Mesendoderm (in vitro differentiated cells): ENCODE data around the gene SLC23A2.

Experiments used
- DNase-seq: peaks from one replicate; pipeline ENCODE4 v3.0.0; 2013
- H2AK5ac ChIP-seq: 2 replicates; pipeline ENCODE4 v1.6.1; 2013; ENCODE audit warnings: low read length, inconsistent platforms
- H2BK120ac ChIP-seq: 2 replicates; pipeline ENCODE4 v1.6.1; 2013; ENCODE audit warnings: low read depth, mild to moderate bottlenecking, low read length, moderate library complexity, mixed read lengths
- H2BK15ac ChIP-seq: replicated peaks from 2 replicates; pipeline ENCODE4 v1.6.1; 2013; ENCODE audit warnings: low read depth, mild to moderate bottlenecking, moderate library complexity
- H2BK5ac ChIP-seq: 2 replicates; pipeline ENCODE4 v1.6.1; 2013; ENCODE audit warnings: low read length, inconsistent platforms
- H3K18ac ChIP-seq: 2 replicates; pipeline ENCODE4 v1.6.1; 2013; ENCODE audit warnings: mild to moderate bottlenecking, low read length, mixed read lengths
- H3K23ac ChIP-seq: one replicate; pipeline ENCODE4 v1.6.1; 2013; ENCODE audit warnings: low read length
- H3K27ac ChIP-seq: 2 replicates; pipeline ENCODE4 v1.5.1; 2013; ENCODE audit warnings: low read depth, mild to moderate bottlenecking, inconsistent platforms, low read length, moderate library complexity
- H3K27me3 ChIP-seq: 2 replicates; pipeline ENCODE4 v1.6.1; 2013; ENCODE audit warnings: low read length, control low read depth, mild to moderate bottlenecking, inconsistent platforms; ENCODE audit not compliant: insufficient read depth, poor library complexity
- H3K36me3 ChIP-seq: 2 replicates; pipeline ENCODE4 v1.6.1; 2013; ENCODE audit warnings: low read length, inconsistent platforms; ENCODE audit not compliant: control insufficient read depth, insufficient read depth
- H3K4ac ChIP-seq: one replicate; pipeline ENCODE4 v1.6.1; 2013; ENCODE audit warnings: low read depth, mild to moderate bottlenecking, low read length, moderate library complexity
- H3K4me1 ChIP-seq: 2 replicates; pipeline ENCODE4 v1.6.1; 2013; ENCODE audit warnings: low read depth, low read length, inconsistent platforms; ENCODE audit not compliant: control insufficient read depth
- H3K4me2 ChIP-seq: 2 replicates; pipeline ENCODE4 v1.6.1; 2013; ENCODE audit warnings: low read length
- H3K4me3 ChIP-seq: 2 replicates; pipeline ENCODE4 v1.5.1; 2013; ENCODE audit warnings: mild to moderate bottlenecking, low read length
- H3K56ac ChIP-seq: one replicate; pipeline ENCODE4 v1.6.1; 2013; ENCODE audit warnings: low read length
- H3K79me1 ChIP-seq: 2 replicates; pipeline ENCODE4 v1.6.1; 2013; ENCODE audit warnings: low read length, inconsistent platforms
- H3K79me2 ChIP-seq: 2 replicates; pipeline ENCODE4 v1.6.1; 2013; ENCODE audit warnings: mild to moderate bottlenecking, low read length; ENCODE audit not compliant: control insufficient read depth, insufficient read depth
- H3K9ac ChIP-seq: 2 replicates; pipeline ENCODE4 v1.6.1; 2013; ENCODE audit warnings: low read length, inconsistent platforms
- H4K5ac ChIP-seq: one replicate; pipeline ENCODE4 v1.6.1; 2013; ENCODE audit warnings: low read length
- H4K8ac ChIP-seq: one replicate; pipeline ENCODE4 v1.6.1; 2013; ENCODE audit warnings: low read depth, mild to moderate bottlenecking, control low read depth, low read length, moderate library complexity
- WGBS: extraction: QIAGEN DNeasy Blood & Tissue Kit; methylation state at CpG from one replicate; pipeline ENCODE4 v1.1.7; 2013; ENCODE audit warnings: low lambda C conversion rate, missing lambda C conversion rate; ENCODE audit not compliant: insufficient coverage; ENCODE audit errors: extremely low coverage; 5-methylcytosine and 5-hydroxymethylcytosine counted together

Gene SLC23A2

DNA sequence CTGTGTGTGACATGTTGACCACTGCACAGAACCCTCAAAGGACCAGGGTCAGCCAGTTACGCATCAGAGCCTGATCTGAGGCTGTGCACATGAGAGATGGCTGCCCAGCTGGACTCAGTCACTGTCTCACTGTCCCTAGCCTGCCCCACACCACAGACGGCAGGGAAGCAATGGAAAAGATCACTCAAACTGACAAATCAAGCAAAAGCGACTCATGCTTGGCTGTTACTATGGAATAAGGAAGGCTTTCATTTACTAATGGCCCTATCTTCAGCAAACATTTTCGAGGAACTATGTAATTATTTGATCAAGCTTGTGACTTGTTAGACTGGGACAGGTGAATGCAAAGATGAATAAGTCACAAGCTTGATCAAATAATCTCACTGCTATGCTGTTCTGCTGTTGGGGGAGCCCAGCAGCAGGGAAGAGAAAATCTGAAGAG lies 137.0 kb downstream of the SLC23A2 start:
- Histone ChIP-seq H3K27ac (no peak overlapping the region), H3K27me3 (no peaks in the 10 kb centered on the region), H4K5ac (no peak overlapping the region), H4K8ac (no peak overlapping the region), H2AK5ac (no peak overlapping the region), H3K4me2 (no peak overlapping the region), H3K4ac (no peak overlapping the region), H2BK5ac (no peak overlapping the region), H3K18ac (no peak overlapping the region), H3K36me3 (no peaks in the 10 kb centered on the region), H3K23ac (no peak overlapping the region), H3K56ac (no peak overlapping the region), H3K4me3 (no peak overlapping the region), H3K79me2 (no peaks in the 10 kb centered on the region), H2BK120ac (no peak overlapping the region), H3K79me1 (no peaks in the 10 kb centered on the region), H3K4me1 (no peaks in the 10 kb centered on the region), H3K9ac (no peak overlapping the region), H2BK15ac (no peak overlapping the region)
- DNase-seq, result no peak
- no CpG with 5 or more reads among the region's 4 CpGs for WGBS

DNA sequence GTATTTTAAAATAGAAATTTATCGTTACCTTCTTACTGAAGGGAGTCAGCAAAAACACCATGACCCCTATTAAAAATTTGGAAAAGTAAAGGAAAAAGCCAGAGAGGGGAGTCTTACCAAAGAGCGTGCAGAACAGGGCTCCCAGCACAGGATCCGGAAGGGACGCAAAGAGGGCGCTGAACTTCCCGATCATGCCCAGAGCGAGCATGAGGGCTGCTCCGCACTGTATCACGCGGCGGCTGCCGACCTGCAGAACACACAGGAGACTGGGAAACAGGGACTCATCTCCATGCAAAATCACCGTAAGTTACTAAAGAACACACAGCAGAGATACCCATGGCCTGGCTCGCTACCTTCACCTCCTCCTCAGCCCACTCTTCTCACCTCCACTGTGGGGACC lies 138.6 kb downstream of the SLC23A2 start:
- DNase-seq, result no peak
- H3K23ac ChIP-seq, result no peak overlapping the region

GRCh38 chr20:4861961-4862360 lies 139.3 kb downstream of the SLC23A2 start:
- no peaks in the 10 kb centered on the region for H3K79me2 ChIP-seq
- H3K18ac ChIP-seq, result no peak overlapping the region
- no peaks in the 10 kb centered on the region for H3K27me3 ChIP-seq
- no peak overlapping the region for H3K27ac ChIP-seq
- no CpG with 5 or more reads among the region's 11 CpGs for WGBS
- no peak overlapping the region for H4K8ac ChIP-seq
- H3K4me3 ChIP-seq, result no peak overlapping the region
- H3K4me2 ChIP-seq, result no peak overlapping the region
- DNase-seq, result no peak
- no peaks in the 10 kb centered on the region for H3K4me1 ChIP-seq
- H2BK120ac ChIP-seq, result no peak overlapping the region
- H3K4ac ChIP-seq, result no peak overlapping the region
- H2BK5ac ChIP-seq, result no peak overlapping the region
- no peak overlapping the region for H2AK5ac ChIP-seq
- no peaks in the 10 kb centered on the region for H3K36me3 ChIP-seq
- no peaks in the 10 kb centered on the region for H3K79me1 ChIP-seq
- H2BK15ac ChIP-seq, result no peak overlapping the region
- H3K56ac ChIP-seq, result no peak overlapping the region
- no peak overlapping the region for H3K23ac ChIP-seq
- no peak overlapping the region for H4K5ac ChIP-seq
- no peak overlapping the region for H3K9ac ChIP-seq

More for the DNA sequence above, 138.6 kb downstream of the SLC23A2 start:
- no peaks in the 10 kb centered on the region for H3K79me2 ChIP-seq
- no peak overlapping the region for H4K8ac ChIP-seq
- no peaks in the 10 kb centered on the region for H3K4me1 ChIP-seq
- H3K56ac ChIP-seq, result no peak overlapping the region
- no peak overlapping the region for H3K9ac ChIP-seq
- no peaks in the 10 kb centered on the region for H3K79me1 ChIP-seq
- H2AK5ac ChIP-seq, result no peak overlapping the region
- H3K4me2 ChIP-seq, result no peak overlapping the region
- no CpG with 5 or more reads among the region's 14 CpGs for WGBS
- H3K36me3 ChIP-seq, result no peaks in the 10 kb centered on the region
- H3K27ac ChIP-seq, result no peak overlapping the region
- H2BK5ac ChIP-seq, result no peak overlapping the region
- no peak overlapping the region for H3K4me3 ChIP-seq
- no peak overlapping the region for H3K4ac ChIP-seq
- H3K27me3 ChIP-seq, result no peaks in the 10 kb centered on the region
- H4K5ac ChIP-seq, result no peak overlapping the region
- H2BK15ac ChIP-seq, result no peak overlapping the region
- no peak overlapping the region for H3K18ac ChIP-seq
- no peak overlapping the region for H2BK120ac ChIP-seq

- no peaks in the 10 kb centered on the region for H3K79me2 ChIP-seq
- H2BK120ac ChIP-seq, result no peak overlapping the region
- H3K4me2 ChIP-seq, result no peak overlapping the region
- no peak overlapping the region for H3K27ac ChIP-seq
- no peak overlapping the region for H3K23ac ChIP-seq
- H2BK15ac ChIP-seq, result no peak overlapping the region
- no peak overlapping the region for H4K8ac ChIP-seq
- no peak overlapping the region for H3K4ac ChIP-seq
- H3K79me1 ChIP-seq, result no peaks in the 10 kb centered on the region
- no peak overlapping the region for H3K18ac ChIP-seq
- H3K56ac ChIP-seq, result no peak overlapping the region
- H2BK5ac ChIP-seq, result no peak overlapping the region
- H3K4me3 ChIP-seq, result no peak overlapping the region
- H2AK5ac ChIP-seq, result no peak overlapping the region
- DNase-seq, result no peak
- H3K4me1 ChIP-seq, result no peaks in the 10 kb centered on the region
- H3K27me3 ChIP-seq, result no peaks in the 10 kb centered on the region
- H3K9ac ChIP-seq, result no peak overlapping the region
- no CpG with 5 or more reads among the region's 3 CpGs for WGBS
- no peaks in the 10 kb centered on the region for H3K36me3 ChIP-seq
- H4K5ac ChIP-seq, result no peak overlapping the region
Measured at GRCh38 chr20:4858000-4858399, 143.3 kb downstream of the SLC23A2 start.

DNA sequence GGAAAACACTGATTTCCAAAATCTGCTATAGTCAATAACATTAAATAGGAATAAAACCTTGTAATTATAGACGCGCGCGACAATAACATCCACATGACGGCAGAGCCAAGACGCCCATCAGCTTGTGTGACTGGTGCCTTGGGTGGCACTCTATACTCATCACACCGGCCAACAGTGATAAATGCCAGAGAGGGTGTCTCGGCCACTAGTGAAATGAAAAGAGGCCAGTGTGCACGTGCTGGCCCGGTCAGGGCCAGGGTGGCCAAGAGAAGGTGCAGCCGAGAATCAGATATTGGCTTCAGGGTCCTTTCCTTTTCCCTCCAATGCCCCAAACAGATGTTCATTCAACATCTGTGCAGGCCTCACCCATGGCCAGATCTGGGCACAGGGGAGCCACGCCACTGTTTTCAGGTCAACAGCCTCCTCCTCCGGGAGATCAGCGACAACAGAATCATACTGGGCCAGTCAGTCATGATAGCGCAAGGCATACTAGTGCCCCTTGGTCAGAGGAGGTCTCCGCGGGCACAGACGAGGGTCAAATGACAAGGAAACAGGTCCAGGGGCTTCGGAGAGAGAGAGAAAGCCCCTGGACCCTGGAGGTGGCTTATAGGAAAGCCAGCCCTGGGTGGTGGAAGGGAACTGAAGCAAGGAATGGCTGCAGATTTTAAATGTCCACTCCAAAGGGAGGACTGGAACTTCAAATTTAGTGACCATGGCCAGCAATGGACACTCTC lies 145.1 kb downstream of the SLC23A2 start:
- no peak overlapping the region for H3K4me2 ChIP-seq
- no peak overlapping the region for H3K9ac ChIP-seq
- no peak for DNase-seq
- no peak overlapping the region for H3K18ac ChIP-seq
- H3K23ac ChIP-seq, result no peak overlapping the region
- no peak overlapping the region for H2BK15ac ChIP-seq
- H3K79me2 ChIP-seq, result no peaks in the 10 kb centered on the region
- H3K36me3 ChIP-seq, result no peaks in the 10 kb centered on the region
- no peak overlapping the region for H4K8ac ChIP-seq
- WGBS, result no CpG with 5 or more reads among the region's 19 CpGs
- H3K79me1 ChIP-seq, result no peaks in the 10 kb centered on the region
- no peaks in the 10 kb centered on the region for H3K27me3 ChIP-seq
- no peak overlapping the region for H2BK5ac ChIP-seq
- H3K4ac ChIP-seq, result no peak overlapping the region
- H2AK5ac ChIP-seq, result no peak overlapping the region
- no peaks in the 10 kb centered on the region for H3K4me1 ChIP-seq
- H2BK120ac ChIP-seq, result no peak overlapping the region
- no peak overlapping the region for H3K27ac ChIP-seq
- H4K5ac ChIP-seq, result no peak overlapping the region
- H3K4me3 ChIP-seq, result no peak overlapping the region
- H3K56ac ChIP-seq, result no peak overlapping the region

- H2BK15ac ChIP-seq, result no peak overlapping the region
- H3K56ac ChIP-seq, result no peak overlapping the region
- no CpG with 5 or more reads among the region's 14 CpGs for WGBS
- no peak for DNase-seq
- H3K9ac ChIP-seq, result no peak overlapping the region
- no peak overlapping the region for H3K4me3 ChIP-seq
- H3K79me2 ChIP-seq, result no peaks in the 10 kb centered on the region
- no peaks in the 10 kb centered on the region for H3K36me3 ChIP-seq
- no peak overlapping the region for H2AK5ac ChIP-seq
- no peak overlapping the region for H4K5ac ChIP-seq
- no peak overlapping the region for H4K8ac ChIP-seq
- no peak overlapping the region for H2BK120ac ChIP-seq
- no peak overlapping the region for H2BK5ac ChIP-seq
- H3K79me1 ChIP-seq, result no peaks in the 10 kb centered on the region
- no peaks in the 10 kb centered on the region for H3K4me1 ChIP-seq
- no peak overlapping the region for H3K4me2 ChIP-seq
- no peak overlapping the region for H3K4ac ChIP-seq
- H3K27ac ChIP-seq, result no peak overlapping the region
- no peak overlapping the region for H3K23ac ChIP-seq
- no peaks in the 10 kb centered on the region for H3K27me3 ChIP-seq
- H3K18ac ChIP-seq, result no peak overlapping the region
Measured at GRCh38 chr20:4855555-4855954, 145.8 kb downstream of the SLC23A2 start.
